ELR (cell line): ENCODE measurements around the gene WDFY4.

Experiments
- DNase-seq: peaks from one replicate; pipeline ENCODE4 v3.0.0-alpha.2; 2015; ENCODE audit warnings: low read depth

The WDFY4 gene

GRCh38 chr10:48794074-48794473, 109.4 kb downstream of the WDFY4 start:
- no peak for DNase-seq

GRCh38 chr10:48796713-48797245, 112.1 kb downstream of the WDFY4 start:
- no peak for DNase-seq

GRCh38 chr10:48797830-48798229, 113.2 kb downstream of the WDFY4 start:
- DNase-seq = no peak

GRCh38 chr10:48798481-48799254, 114.0 kb downstream of the WDFY4 start:
- DNase-seq = peak; percentile 79

- no peak for DNase-seq
Measured at GRCh38 chr10:48799341-48800006, 114.8 kb downstream of the WDFY4 start.

GRCh38 chr10:48800007-48800675, 115.5 kb downstream of the WDFY4 start:
- DNase-seq = peak; percentile 18

GRCh38 chr10:48801001-48801421, 116.3 kb downstream of the WDFY4 start:
- DNase-seq = peak; percentile 71

- DNase-seq = no peak
Measured at GRCh38 chr10:48802611-48803071, 118.0 kb downstream of the WDFY4 start.

GRCh38 chr10:48803801-48804584, 119.3 kb downstream of the WDFY4 start:
- no peak for DNase-seq

- DNase-seq = no peak
Measured at GRCh38 chr10:48804740-48805182, 120.1 kb downstream of the WDFY4 start.

GRCh38 chr10:48805411-48805810, 120.7 kb downstream of the WDFY4 start:
- DNase-seq = no peak

- DNase-seq = no peak
Measured at GRCh38 chr10:48805848-48806247, 121.2 kb downstream of the WDFY4 start.

- no peak for DNase-seq
Measured at GRCh38 chr10:48806342-48806741, 121.7 kb downstream of the WDFY4 start.

GRCh38 chr10:48807791-48808470, 123.3 kb downstream of the WDFY4 start:
- peak; percentile 9 for DNase-seq

- DNase-seq = no peak
Measured at GRCh38 chr10:48809261-48809660, 124.6 kb downstream of the WDFY4 start.

GRCh38 chr10:48811461-48811860, 126.8 kb downstream of the WDFY4 start:
- DNase-seq = peak; percentile 77

GRCh38 chr10:48811917-48812316, 127.2 kb downstream of the WDFY4 start:
- peak; percentile 60 for DNase-seq

GRCh38 chr10:48813291-48813690, 128.6 kb downstream of the WDFY4 start:
- no peak for DNase-seq

GRCh38 chr10:48813825-48814224, 129.2 kb downstream of the WDFY4 start:
- no peak for DNase-seq

GRCh38 chr10:48814933-48815332, 130.3 kb downstream of the WDFY4 start:
- DNase-seq = peak; percentile 65

- no peak for DNase-seq
Measured at GRCh38 chr10:48817141-48817540, 132.5 kb downstream of the WDFY4 start.
